Mesodermal cell (in vitro differentiated cells): ENCODE data around the gene AGK.

Experiments used
- H3K27ac ChIP-seq: 2 replicates; pipeline ENCODE4 v1.7.0; 2013; ENCODE audit warnings: mild to moderate bottlenecking, low read depth, low read length, moderate library complexity; ENCODE audit not compliant: severe bottlenecking
- H3K36me3 ChIP-seq: 2 replicates; pipeline ENCODE4 v1.7.1; 2013; ENCODE audit warnings: mild to moderate bottlenecking, low read length, moderate library complexity; ENCODE audit not compliant: control insufficient read depth, insufficient read depth
- H3K4me1 ChIP-seq: one replicate; pipeline ENCODE4 v1.7.1; 2013; ENCODE audit warnings: mild to moderate bottlenecking, low read length; ENCODE audit not compliant: insufficient read depth, control insufficient read depth, poor library complexity, severe bottlenecking
- H3K4me3 ChIP-seq: 2 replicates; pipeline ENCODE4 v1.7.0; 2013; ENCODE audit warnings: low read length, control low read depth, mild to moderate bottlenecking; ENCODE audit not compliant: insufficient read depth, poor library complexity, severe bottlenecking; ENCODE audit errors: extremely low read depth
- H3K9me3 ChIP-seq: 2 replicates; pipeline ENCODE4 v1.7.1; 2013; ENCODE audit warnings: mild to moderate bottlenecking, low read length, moderate library complexity; ENCODE audit not compliant: control insufficient read depth
- WGBS, 2 experiments: methylation state at CpG; one replicate each; pipeline ENCODE4 v1.1.5; 2013; ENCODE audit warnings: missing lambda C conversion rate in 2 of 2; ENCODE audit not compliant: insufficient coverage in 2 of 2; 5-methylcytosine and 5-hydroxymethylcytosine counted together

Gene AGK

DNA sequence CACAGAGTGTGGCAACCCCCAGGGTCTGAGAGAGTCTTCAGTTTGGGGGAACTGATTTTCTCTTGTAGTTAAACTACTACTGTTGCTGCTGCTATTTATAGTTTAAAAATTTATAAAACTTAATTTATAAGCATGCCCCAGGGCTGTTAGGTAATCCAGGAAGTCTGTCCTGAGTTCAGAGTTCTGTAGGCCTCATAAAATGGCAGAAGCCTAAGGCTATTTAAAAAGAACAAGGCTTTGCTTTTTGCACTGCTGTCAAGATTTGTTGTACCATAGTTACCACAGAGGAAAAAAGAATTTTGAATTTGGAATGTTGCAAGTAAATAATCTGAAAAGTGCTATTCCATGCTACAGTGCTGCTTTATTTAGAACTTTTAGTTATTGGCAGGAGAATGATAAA is 66.1 kb downstream of the AGK start:
- H3K27ac ChIP-seq = no peak overlapping the region
- H3K4me1 ChIP-seq = no peaks in the 10 kb centered on the region
- peaks cover 18% of the 10 kb centered on the region for H3K36me3 ChIP-seq
- H3K9me3 ChIP-seq = no peaks in the 10 kb centered on the region
- H3K4me3 ChIP-seq = no peak overlapping the region

DNA sequence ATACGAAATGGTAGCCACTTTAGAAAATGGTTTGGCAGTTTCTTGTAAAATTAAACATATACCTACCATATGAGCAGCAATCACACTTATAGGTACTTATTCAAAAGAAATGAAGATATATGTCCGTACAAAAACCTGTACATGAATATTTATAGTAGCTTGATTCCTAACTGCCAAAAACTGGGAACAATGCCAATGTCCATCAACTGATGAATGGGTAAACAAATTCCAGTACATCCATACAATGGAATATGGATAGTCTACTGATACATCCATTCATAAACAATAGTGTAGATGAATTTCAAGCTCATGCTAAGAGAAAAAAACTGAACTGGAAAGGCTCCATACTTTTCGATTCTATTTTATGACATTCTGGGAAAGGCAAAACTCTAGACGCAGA is 68.5 kb downstream of the AGK start:
- WGBS, 2 experiments = 93 to 100% methylated on average over 2 of the region's 4 CpGs
- peaks cover 35% of the 10 kb centered on the region for H3K36me3 ChIP-seq
- no peak overlapping the region for H3K27ac ChIP-seq
- H3K4me1 ChIP-seq = no peaks in the 10 kb centered on the region
- H3K9me3 ChIP-seq = no peaks in the 10 kb centered on the region
- no peak overlapping the region for H3K4me3 ChIP-seq

DNA sequence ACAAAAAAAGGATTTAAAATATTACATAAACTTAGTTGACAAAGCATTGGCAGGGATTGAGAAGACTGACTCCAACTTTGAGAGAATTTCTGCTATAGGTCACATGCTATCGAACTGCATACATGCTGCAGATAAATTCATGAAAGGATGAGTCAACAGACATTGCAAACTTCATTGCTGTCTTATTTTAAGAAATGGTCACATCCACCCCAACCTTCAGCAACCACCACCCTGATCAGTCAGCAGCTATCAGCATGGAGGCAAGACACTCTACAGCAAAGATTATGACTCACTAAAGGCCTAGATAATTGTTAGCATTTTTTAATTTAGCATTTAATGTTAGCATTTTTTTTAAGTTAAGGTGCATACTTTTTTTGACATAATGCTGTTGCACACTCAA is 73.6 kb downstream of the AGK start:
- Histone ChIP-seq H3K36me3 (peaks cover 36% of the 10 kb centered on the region), H3K4me1 (no peaks in the 10 kb centered on the region), H3K27ac (no peak overlapping the region), H3K9me3 (no peaks in the 10 kb centered on the region), H3K4me3 (no peak overlapping the region)
- no CpG with 5 or more reads among the region's 1 CpG for WGBS, 2 experiments

DNA sequence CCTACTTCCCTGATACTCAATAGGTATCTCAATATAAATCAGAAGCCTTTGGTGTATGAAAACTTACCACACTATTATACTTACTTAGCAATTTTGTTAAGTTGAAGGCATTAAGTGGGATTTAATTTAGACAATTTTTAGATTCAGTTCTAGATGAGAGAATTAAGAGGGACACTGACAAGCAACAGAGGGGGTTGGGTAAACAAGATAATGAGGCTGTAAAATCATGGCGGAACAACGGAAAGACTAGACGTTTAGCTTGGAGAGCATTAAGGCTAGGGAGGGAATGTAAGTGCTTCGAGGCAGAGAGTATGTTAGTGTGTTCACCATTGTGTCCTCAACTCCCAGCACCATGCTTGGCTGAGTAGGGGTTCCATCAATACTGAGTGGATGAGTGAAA is 79.4 kb downstream of the AGK start:
- WGBS, 2 experiments = 88 to 100% methylated on average over 2 to 4 of the region's 4 CpGs
- Histone ChIP-seq H3K4me1 (no peaks in the 10 kb centered on the region), H3K4me3 (no peak overlapping the region), H3K36me3 (peaks cover 7% of the 10 kb centered on the region), H3K27ac (no peak overlapping the region), H3K9me3 (no peaks in the 10 kb centered on the region)

DNA sequence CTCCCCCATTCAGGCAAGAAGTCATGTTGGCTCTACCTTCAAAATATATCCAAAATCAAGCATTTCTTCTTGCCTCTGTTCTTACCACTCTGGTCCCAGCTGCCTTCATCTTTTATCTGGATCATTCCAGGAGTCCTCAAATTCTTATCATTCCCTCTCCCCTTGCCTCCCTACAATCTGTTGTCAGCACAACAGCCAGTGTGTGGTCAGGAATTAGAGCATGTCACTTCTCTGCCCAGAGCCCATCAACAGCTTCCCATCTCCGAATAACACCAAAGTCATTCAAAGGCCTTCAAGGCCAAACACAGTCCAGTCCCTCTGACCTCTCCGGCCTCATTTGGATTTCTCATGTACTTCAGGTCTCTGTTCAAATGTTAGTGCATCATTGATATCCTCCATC is 80.3 kb downstream of the AGK start:
- Histone ChIP-seq H3K4me1 (no peaks in the 10 kb centered on the region), H3K36me3 (peaks cover 7% of the 10 kb centered on the region), H3K9me3 (no peaks in the 10 kb centered on the region), H3K4me3 (no peak overlapping the region), H3K27ac (no peak overlapping the region)
- WGBS, 2 experiments = 84 to 90% methylated on average over 2 of the region's 2 CpGs

DNA sequence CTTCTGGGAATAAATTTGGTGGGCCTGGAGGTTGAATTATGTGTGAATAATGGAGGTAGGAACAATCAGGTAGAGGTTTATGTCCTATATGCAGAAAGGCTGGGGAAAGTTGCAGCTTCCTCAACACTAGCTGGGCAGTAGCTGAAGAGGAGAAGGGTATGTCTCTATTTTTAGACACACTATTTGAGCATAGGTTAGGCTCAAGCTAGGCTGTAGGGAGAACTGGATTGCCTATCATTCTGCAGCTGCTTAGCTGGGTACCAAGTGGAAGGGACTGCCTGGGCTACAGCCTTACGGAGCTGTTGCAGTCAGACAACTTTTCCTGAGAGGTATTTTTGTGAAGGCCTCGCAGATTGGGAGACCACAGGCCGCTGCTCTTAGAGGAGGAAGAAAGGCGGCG is 82.9 kb downstream of the AGK start:
- Histone ChIP-seq H3K9me3 (no peaks in the 10 kb centered on the region), H3K27ac (no peak overlapping the region), H3K4me1 (no peaks in the 10 kb centered on the region), H3K4me3 (no peak overlapping the region), H3K36me3 (peaks cover 11% of the 10 kb centered on the region)
- WGBS, 2 experiments = 87 to 97% methylated on average over 3 to 5 of the region's 5 CpGs

DNA sequence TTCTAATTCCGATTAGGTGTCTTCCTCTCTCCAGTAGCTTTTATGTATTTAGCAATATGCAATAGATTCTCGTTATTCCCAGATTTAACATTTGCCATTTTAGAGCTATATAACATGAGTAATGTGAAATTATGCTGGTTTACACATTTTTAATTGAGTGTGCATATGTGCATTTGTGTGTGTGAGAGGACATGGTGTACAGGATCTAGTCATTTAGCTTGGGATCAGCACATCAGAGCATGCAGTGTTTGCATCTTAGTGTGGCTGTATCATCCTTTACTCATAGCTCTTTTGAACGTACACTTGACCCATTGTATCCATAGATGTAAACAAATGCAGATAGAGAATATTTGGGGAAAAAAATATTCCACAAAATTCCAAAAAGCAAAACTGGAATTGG is 84.8 kb downstream of the AGK start:
- no CpG with 5 or more reads among the region's 3 CpGs for WGBS, 2 experiments
- Histone ChIP-seq H3K9me3 (no peaks in the 10 kb centered on the region), H3K27ac (no peak overlapping the region), H3K4me1 (no peaks in the 10 kb centered on the region), H3K4me3 (no peak overlapping the region), H3K36me3 (peaks cover 16% of the 10 kb centered on the region)

DNA sequence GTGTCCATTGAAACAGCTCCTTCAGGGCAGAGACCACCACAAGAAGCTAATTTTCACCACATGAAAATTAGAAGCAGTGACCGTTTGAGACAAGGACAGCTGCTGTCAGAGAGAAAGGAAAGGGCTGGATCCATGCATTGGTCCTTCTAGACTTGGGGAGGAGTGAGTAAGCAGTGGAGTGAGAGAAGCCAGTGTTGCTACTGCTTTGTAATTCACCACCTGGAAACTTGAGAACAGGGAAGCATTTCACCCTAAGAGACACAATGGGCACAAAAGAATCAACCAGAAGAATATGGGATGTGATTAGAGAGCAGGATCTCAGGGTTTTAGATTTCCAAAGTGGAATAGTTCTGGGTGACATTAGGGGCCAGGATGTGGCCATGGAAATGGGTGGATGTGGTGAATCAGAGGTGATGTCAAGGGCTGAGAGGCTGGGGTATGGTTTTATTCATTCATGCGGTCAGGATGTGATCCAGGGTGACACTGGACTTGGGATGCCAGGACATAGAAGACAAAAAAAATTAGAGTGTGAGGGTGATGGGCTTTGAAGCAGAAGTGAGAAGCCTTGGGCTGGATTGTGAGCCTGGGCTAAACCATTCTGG is 89.1 kb downstream of the AGK start:
- no peak overlapping the region for H3K4me3 ChIP-seq
- H3K4me1 ChIP-seq = no peaks in the 10 kb centered on the region
- H3K9me3 ChIP-seq = no peaks in the 10 kb centered on the region
- peaks cover 33% of the 10 kb centered on the region for H3K36me3 ChIP-seq
- no peak overlapping the region for H3K27ac ChIP-seq
- 70% methylated on average over 2 of the region's 2 CpGs for WGBS, 2 experiments

DNA sequence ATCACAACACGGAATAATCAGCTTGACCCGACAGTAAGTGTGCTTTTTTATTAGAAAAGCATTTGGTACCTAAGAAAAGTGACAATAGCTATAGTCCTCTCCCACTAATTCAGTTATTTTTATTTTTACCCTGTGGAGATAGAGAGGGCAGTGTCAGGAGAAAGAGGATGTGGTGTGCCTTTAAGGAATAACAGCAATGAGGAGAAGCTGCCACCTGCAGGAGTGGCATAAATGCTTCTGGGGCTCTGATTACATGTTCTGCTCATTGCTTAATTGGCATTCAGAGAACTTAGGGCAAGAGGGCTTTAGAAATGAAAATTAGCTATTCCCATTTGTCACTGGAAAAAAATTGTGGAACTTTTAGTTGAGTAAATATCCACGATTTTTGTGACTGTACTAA is 90.7 kb downstream of the AGK start:
- peaks cover 33% of the 10 kb centered on the region for H3K36me3 ChIP-seq
- no peak overlapping the region for H3K27ac ChIP-seq
- no CpG with 5 or more reads among the region's 3 CpGs for WGBS, 2 experiments
- H3K4me3 ChIP-seq = no peak overlapping the region
- H3K9me3 ChIP-seq = no peaks in the 10 kb centered on the region
- no peaks in the 10 kb centered on the region for H3K4me1 ChIP-seq

DNA sequence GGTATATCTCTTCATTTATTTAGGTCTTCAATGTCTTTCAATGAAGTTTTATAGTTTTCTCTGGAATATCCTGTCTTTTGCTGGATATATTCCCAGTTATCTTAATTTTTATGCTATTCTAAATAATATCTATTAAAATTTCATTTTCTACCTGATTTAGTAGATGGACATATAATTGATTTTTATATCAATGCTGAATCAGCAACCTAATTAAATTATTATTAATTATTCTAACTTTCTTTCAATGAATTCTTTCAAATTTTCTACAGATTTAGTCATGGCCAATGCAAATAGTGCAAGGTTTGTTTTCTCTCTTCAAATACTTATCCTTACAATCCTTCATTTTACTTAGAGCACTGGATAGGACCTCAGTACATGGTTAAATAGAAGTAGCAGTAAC is 94.0 kb downstream of the AGK start:
- H3K36me3 ChIP-seq = peaks cover 28% of the 10 kb centered on the region
- peaks cover 5% of the 10 kb centered on the region for H3K4me1 ChIP-seq
- H3K27ac ChIP-seq = no peak overlapping the region
- no peaks in the 10 kb centered on the region for H3K9me3 ChIP-seq
- no peak overlapping the region for H3K4me3 ChIP-seq

DNA sequence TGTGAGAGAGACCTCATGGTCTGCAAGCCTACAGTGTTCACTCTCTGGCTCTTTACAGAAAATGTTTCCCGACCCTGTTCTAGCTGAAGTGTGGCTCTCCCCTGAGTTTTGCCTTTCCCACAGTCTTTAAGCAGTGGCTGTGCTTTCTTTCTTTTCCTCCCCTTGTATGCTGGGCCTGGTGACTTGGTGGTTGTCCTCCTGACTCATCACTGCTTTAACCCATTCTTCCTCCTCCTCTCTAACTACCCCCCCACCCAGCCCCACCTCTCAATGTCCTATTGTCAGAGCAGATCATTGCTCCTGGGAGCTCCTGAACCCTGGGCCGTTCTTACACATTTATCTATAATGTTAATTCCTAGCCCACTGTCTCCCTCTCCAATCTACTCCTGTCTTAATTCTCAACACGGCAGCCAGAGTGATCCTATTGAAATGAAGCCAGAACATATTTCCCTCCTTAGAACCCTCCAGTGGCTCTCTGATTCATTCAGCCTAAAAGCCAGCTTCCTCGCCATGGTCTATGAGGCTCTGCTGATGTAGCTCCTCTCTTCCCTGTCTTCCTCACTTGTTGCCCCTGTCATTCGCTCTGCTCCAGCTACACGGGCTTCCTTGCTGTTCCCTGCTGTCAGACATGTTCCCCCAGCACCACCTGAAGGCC is 95.7 kb downstream of the AGK start:
- peaks cover 25% of the 10 kb centered on the region for H3K36me3 ChIP-seq
- H3K27ac ChIP-seq = no peak overlapping the region
- peaks cover 9% of the 10 kb centered on the region for H3K4me1 ChIP-seq

More for the DNA sequence above, 95.7 kb downstream of the AGK start:
- no peak overlapping the region for H3K4me3 ChIP-seq
- WGBS, 2 experiments = 87 to 91% methylated on average over 4 to 6 of the region's 6 CpGs
- H3K9me3 ChIP-seq = no peaks in the 10 kb centered on the region
